Measurements from ENCODE around the gene PDGFD.

The PDGFD gene

GRCh38 chr11:104164028-104164520, at the start of gene PDGFD:
Gene PDGFD (minus strand): TSS chr11:104164147.
- Histone ChIP-seq H3K9ac (ENCODE audit: low read length in 5 of 5) (peak within 1 kb of the TSS in 4 of 5 donors; percentile 5 to 59 (median 33)), H3K36me3 (ENCODE audit: control insufficient read depth in 5 of 5, insufficient read depth in 5 of 5, low read length in 5 of 5) (no peaks in the 10 kb centered on the region), H3K4me3 (ENCODE audit: low read depth in 1 of 5, low read length in 5 of 5) (peak within 1 kb of the TSS; percentile 62 to 86 (median 74)), H3K4me1 (ENCODE audit: control insufficient read depth in 5 of 5, insufficient read depth in 5 of 5, low read length in 5 of 5) (peaks cover 0 to 19% (median 17%) of the 10 kb centered on the region in 5 donors), H3K9me3 (ENCODE audit: control insufficient read depth in 5 of 5, low read length in 5 of 5) (no peaks in the 10 kb centered on the region), H3K27me3 (ENCODE audit: control insufficient read depth in 5 of 5, insufficient read depth in 4 of 5, low read length in 5 of 5) (no peaks in the 10 kb centered on the region), H3K27ac (ENCODE audit: low read depth, low read length) (no peak within 1 kb of the TSS)

- Histone ChIP-seq H3K27ac (ENCODE audit: low read depth, low read length) (no peak overlapping the region), H3K27me3 (ENCODE audit: control insufficient read depth in 5 of 5, insufficient read depth in 4 of 5, low read length in 5 of 5) (no peaks in the 10 kb centered on the region), H3K9ac (ENCODE audit: low read length in 5 of 5) (no peak overlapping the region), H3K36me3 (ENCODE audit: control insufficient read depth in 5 of 5, insufficient read depth in 5 of 5, low read length in 5 of 5) (no peaks in the 10 kb centered on the region), H3K9me3 (ENCODE audit: control insufficient read depth in 5 of 5, low read length in 5 of 5) (no peaks in the 10 kb centered on the region), H3K4me3 (ENCODE audit: low read depth in 1 of 5, low read length in 5 of 5) (no peak overlapping the region), H3K4me1 (ENCODE audit: control insufficient read depth in 5 of 5, insufficient read depth in 5 of 5, low read length in 5 of 5) (no peaks in the 10 kb centered on the region)
Observed at GRCh38 chr11:104206936-104207335, 43.0 kb upstream of the PDGFD start.

GRCh38 chr11:104205838-104206237, 41.9 kb upstream of the PDGFD start:
- no peaks in the 10 kb centered on the region for H3K4me1 ChIP-seq (ENCODE audit: control insufficient read depth in 5 of 5, insufficient read depth in 5 of 5, low read length in 5 of 5)
- no peak overlapping the region for H3K27ac ChIP-seq (ENCODE audit: low read depth, low read length)
- no peaks in the 10 kb centered on the region for H3K36me3 ChIP-seq (ENCODE audit: control insufficient read depth in 5 of 5, insufficient read depth in 5 of 5, low read length in 5 of 5)
- no peaks in the 10 kb centered on the region for H3K27me3 ChIP-seq (ENCODE audit: control insufficient read depth in 5 of 5, insufficient read depth in 4 of 5, low read length in 5 of 5)
- H3K4me3 ChIP-seq (ENCODE audit: low read depth in 1 of 5, low read length in 5 of 5): no peak overlapping the region
- no peak overlapping the region for H3K9ac ChIP-seq (ENCODE audit: low read length in 5 of 5)
- H3K9me3 ChIP-seq (ENCODE audit: control insufficient read depth in 5 of 5, low read length in 5 of 5): no peaks in the 10 kb centered on the region

- Histone ChIP-seq H3K36me3 (ENCODE audit: control insufficient read depth in 5 of 5, insufficient read depth in 5 of 5, low read length in 5 of 5) (no peaks in the 10 kb centered on the region), H3K4me3 (ENCODE audit: low read depth in 1 of 5, low read length in 5 of 5) (no peak overlapping the region), H3K4me1 (ENCODE audit: control insufficient read depth in 5 of 5, insufficient read depth in 5 of 5, low read length in 5 of 5) (no peaks in the 10 kb centered on the region), H3K27me3 (ENCODE audit: control insufficient read depth in 5 of 5, insufficient read depth in 4 of 5, low read length in 5 of 5) (no peaks in the 10 kb centered on the region), H3K9me3 (ENCODE audit: control insufficient read depth in 5 of 5, low read length in 5 of 5) (no peaks in the 10 kb centered on the region), H3K9ac (ENCODE audit: low read length in 5 of 5) (no peak overlapping the region), H3K27ac (ENCODE audit: low read depth, low read length) (no peak overlapping the region)
Observed at GRCh38 chr11:104200688-104201087, 36.7 kb upstream of the PDGFD start.

GRCh38 chr11:104199053-104199452, 35.1 kb upstream of the PDGFD start:
- Histone ChIP-seq H3K9ac (ENCODE audit: low read length in 5 of 5) (no peak overlapping the region), H3K36me3 (ENCODE audit: control insufficient read depth in 5 of 5, insufficient read depth in 5 of 5, low read length in 5 of 5) (no peaks in the 10 kb centered on the region), H3K27me3 (ENCODE audit: control insufficient read depth in 5 of 5, insufficient read depth in 4 of 5, low read length in 5 of 5) (no peaks in the 10 kb centered on the region), H3K9me3 (ENCODE audit: control insufficient read depth in 5 of 5, low read length in 5 of 5) (no peaks in the 10 kb centered on the region), H3K4me1 (ENCODE audit: control insufficient read depth in 5 of 5, insufficient read depth in 5 of 5, low read length in 5 of 5) (no peaks in the 10 kb centered on the region), H3K27ac (ENCODE audit: low read depth, low read length) (no peak overlapping the region), H3K4me3 (ENCODE audit: low read depth in 1 of 5, low read length in 5 of 5) (no peak overlapping the region)

GRCh38 chr11:104198576-104198975, 34.6 kb upstream of the PDGFD start:
- no peaks in the 10 kb centered on the region for H3K9me3 ChIP-seq (ENCODE audit: control insufficient read depth in 5 of 5, low read length in 5 of 5)
- no peak overlapping the region for H3K27ac ChIP-seq (ENCODE audit: low read depth, low read length)
- H3K9ac ChIP-seq (ENCODE audit: low read length in 5 of 5): no peak overlapping the region
- H3K36me3 ChIP-seq (ENCODE audit: control insufficient read depth in 5 of 5, insufficient read depth in 5 of 5, low read length in 5 of 5): no peaks in the 10 kb centered on the region
- H3K4me3 ChIP-seq (ENCODE audit: low read depth in 1 of 5, low read length in 5 of 5): no peak overlapping the region
- H3K4me1 ChIP-seq (ENCODE audit: control insufficient read depth in 5 of 5, insufficient read depth in 5 of 5, low read length in 5 of 5): no peaks in the 10 kb centered on the region
- H3K27me3 ChIP-seq (ENCODE audit: control insufficient read depth in 5 of 5, insufficient read depth in 4 of 5, low read length in 5 of 5): no peaks in the 10 kb centered on the region

GRCh38 chr11:104191124-104191523, 27.2 kb upstream of the PDGFD start:
- Histone ChIP-seq H3K4me1 (ENCODE audit: control insufficient read depth in 5 of 5, insufficient read depth in 5 of 5, low read length in 5 of 5) (no peaks in the 10 kb centered on the region), H3K27me3 (ENCODE audit: control insufficient read depth in 5 of 5, insufficient read depth in 4 of 5, low read length in 5 of 5) (no peaks in the 10 kb centered on the region), H3K4me3 (ENCODE audit: low read depth in 1 of 5, low read length in 5 of 5) (no peak overlapping the region), H3K27ac (ENCODE audit: low read depth, low read length) (no peak overlapping the region), H3K36me3 (ENCODE audit: control insufficient read depth in 5 of 5, insufficient read depth in 5 of 5, low read length in 5 of 5) (no peaks in the 10 kb centered on the region), H3K9ac (ENCODE audit: low read length in 5 of 5) (no peak overlapping the region), H3K9me3 (ENCODE audit: control insufficient read depth in 5 of 5, low read length in 5 of 5) (no peaks in the 10 kb centered on the region)

GRCh38 chr11:104183593-104183992, 19.6 kb upstream of the PDGFD start:
- no peak overlapping the region for H3K27ac ChIP-seq (ENCODE audit: low read depth, low read length)
- H3K27me3 ChIP-seq (ENCODE audit: control insufficient read depth in 5 of 5, insufficient read depth in 4 of 5, low read length in 5 of 5): no peaks in the 10 kb centered on the region
- no peaks in the 10 kb centered on the region for H3K4me1 ChIP-seq (ENCODE audit: control insufficient read depth in 5 of 5, insufficient read depth in 5 of 5, low read length in 5 of 5)
- no peaks in the 10 kb centered on the region for H3K9me3 ChIP-seq (ENCODE audit: control insufficient read depth in 5 of 5, low read length in 5 of 5)
- no peaks in the 10 kb centered on the region for H3K36me3 ChIP-seq (ENCODE audit: control insufficient read depth in 5 of 5, insufficient read depth in 5 of 5, low read length in 5 of 5)
- no peak overlapping the region for H3K9ac ChIP-seq (ENCODE audit: low read length in 5 of 5)
- H3K4me3 ChIP-seq (ENCODE audit: low read depth in 1 of 5, low read length in 5 of 5): no peak overlapping the region

- Histone ChIP-seq H3K36me3 (ENCODE audit: control insufficient read depth in 5 of 5, insufficient read depth in 5 of 5, low read length in 5 of 5) (no peaks in the 10 kb centered on the region), H3K27me3 (ENCODE audit: control insufficient read depth in 5 of 5, insufficient read depth in 4 of 5, low read length in 5 of 5) (no peaks in the 10 kb centered on the region), H3K4me3 (ENCODE audit: low read depth in 1 of 5, low read length in 5 of 5) (no peak overlapping the region), H3K27ac (ENCODE audit: low read depth, low read length) (no peak overlapping the region), H3K4me1 (ENCODE audit: control insufficient read depth in 5 of 5, insufficient read depth in 5 of 5, low read length in 5 of 5) (no peaks in the 10 kb centered on the region), H3K9ac (ENCODE audit: low read length in 5 of 5) (no peak overlapping the region), H3K9me3 (ENCODE audit: control insufficient read depth in 5 of 5, low read length in 5 of 5) (no peaks in the 10 kb centered on the region)
Observed at GRCh38 chr11:104175769-104176168, 11.8 kb upstream of the PDGFD start.

GRCh38 chr11:104169091-104169490, 5.1 kb upstream of the PDGFD start:
- H3K27ac ChIP-seq (ENCODE audit: low read depth, low read length): no peak overlapping the region
- no peak overlapping the region for H3K4me3 ChIP-seq (ENCODE audit: low read depth in 1 of 5, low read length in 5 of 5)
- peaks cover 0 to 3% (median 3%) of the 10 kb centered on the region in 5 donors for H3K4me1 ChIP-seq (ENCODE audit: control insufficient read depth in 5 of 5, insufficient read depth in 5 of 5, low read length in 5 of 5)
- no peaks in the 10 kb centered on the region for H3K36me3 ChIP-seq (ENCODE audit: control insufficient read depth in 5 of 5, insufficient read depth in 5 of 5, low read length in 5 of 5)
- no peak overlapping the region for H3K9ac ChIP-seq (ENCODE audit: low read length in 5 of 5)
- no peaks in the 10 kb centered on the region for H3K27me3 ChIP-seq (ENCODE audit: control insufficient read depth in 5 of 5, insufficient read depth in 4 of 5, low read length in 5 of 5)
- no peaks in the 10 kb centered on the region for H3K9me3 ChIP-seq (ENCODE audit: control insufficient read depth in 5 of 5, low read length in 5 of 5)

- Histone ChIP-seq H3K9ac (ENCODE audit: low read length in 5 of 5) (no peak overlapping the region), H3K27ac (ENCODE audit: low read depth, low read length) (no peak overlapping the region), H3K27me3 (ENCODE audit: control insufficient read depth in 5 of 5, insufficient read depth in 4 of 5, low read length in 5 of 5) (no peaks in the 10 kb centered on the region), H3K4me1 (ENCODE audit: control insufficient read depth in 5 of 5, insufficient read depth in 5 of 5, low read length in 5 of 5) (peaks cover 0 to 19% (median 17%) of the 10 kb centered on the region in 5 donors), H3K4me3 (ENCODE audit: low read depth in 1 of 5, low read length in 5 of 5) (no peak overlapping the region), H3K36me3 (ENCODE audit: control insufficient read depth in 5 of 5, insufficient read depth in 5 of 5, low read length in 5 of 5) (no peaks in the 10 kb centered on the region), H3K9me3 (ENCODE audit: control insufficient read depth in 5 of 5, low read length in 5 of 5) (no peaks in the 10 kb centered on the region)
Observed at GRCh38 chr11:104165014-104165413, 1.1 kb upstream of the PDGFD start.

All from subcutaneous abdominal adipose tissue (tissue), 5 donors.